H1 (cell line): ENCODE data around the gene LAMB3. TPM values are rescaled to one million over a fixed set of nuclear protein-coding genes. Genes with fewer than 3 reads are reported as not detected.

ENCODE experiments used
- CTCF ChIA-PET: fragments of 300-600 bp; sonication (Branson Sonifier 250); formaldehyde crosslinking; loops from one replicate; lab custom pipeline; 2021; ENCODE audit not compliant: partially characterized antibody; lab: Charles Lee
- POLR2A ChIA-PET: fragments of 300-600 bp; sonication (Branson Sonifier 250); formaldehyde crosslinking; loops from one replicate; lab custom pipeline; 2021; ENCODE audit warnings: inconsistent platforms; ENCODE audit not compliant: partially characterized antibody; lab: Charles Lee
- DNase-seq, 2 experiments: peaks; one replicate each; pipeline versions ENCODE4 v3.0.0 to v3.0.0-alpha.2; 2010 to 2022; ENCODE audit warnings: low spot score in 2 of 2, low read depth in 1 of 2, mixed read lengths in 1 of 2
- FAIRE-seq: peaks from 2 replicates; lab custom pipeline; 2011; peaks lifted over from hg19 to GRCh38; lab: Jason Lieb, UNC
- H2AFZ ChIP-seq: 2 replicates; pipeline ENCODE4 v1.8.1; 2012; ENCODE audit warnings: low read length, inconsistent platforms
- H2AK5ac ChIP-seq: 2 replicates; pipeline ENCODE4 v1.6.1; 2013; ENCODE audit warnings: low read depth, low read length
- H2BK120ac ChIP-seq: replicated peaks from 2 replicates; pipeline ENCODE3; 2013; ENCODE audit warnings: low read depth, low read length, inconsistent platforms
- H2BK12ac ChIP-seq: 2 replicates; pipeline ENCODE4 v1.6.1; 2013; ENCODE audit warnings: low read depth, low read length
- H2BK15ac ChIP-seq: 2 replicates; pipeline ENCODE4 v1.6.1; 2013; ENCODE audit warnings: low read length
- H2BK20ac ChIP-seq: 2 replicates; pipeline ENCODE4 v1.6.1; 2013; ENCODE audit warnings: low read length
- H2BK5ac ChIP-seq: 2 replicates; pipeline ENCODE4 v1.6.1; 2013; ENCODE audit warnings: low read depth, low read length
- H3K14ac ChIP-seq: 2 replicates; pipeline ENCODE4 v1.6.1; 2013; ENCODE audit warnings: inconsistent platforms; ENCODE audit not compliant: insufficient read length
- H3K18ac ChIP-seq: 2 replicates; pipeline ENCODE4 v1.6.1; 2013; ENCODE audit warnings: low read length; ENCODE audit errors: extremely low read depth
- H3K23ac ChIP-seq: 2 replicates; pipeline ENCODE4 v1.6.1; 2013; ENCODE audit warnings: inconsistent platforms; ENCODE audit not compliant: insufficient read length
- H3K23me2 ChIP-seq: 2 replicates; pipeline ENCODE4 v1.6.1; 2013; ENCODE audit warnings: low read depth, low read length
- H3K27ac ChIP-seq: 2 replicates; pipeline ENCODE4 v1.6.1; 2011; ENCODE audit warnings: low read depth, low read length, inconsistent platforms
- H3K27me3 ChIP-seq, 4 experiments: replicated peaks in 1 of 4; 1 replicate in 1 of 4; 2 replicates in 3 of 4; pipeline versions ENCODE4 v1.6.1 to v1.8.1; 2011 to 2013; ENCODE audit warnings: low read length in 3 of 4, mild to moderate bottlenecking in 3 of 4, inconsistent platforms in 2 of 4, mixed read lengths in 2 of 4, moderate library complexity in 1 of 4; ENCODE audit not compliant: control insufficient read depth in 3 of 4, insufficient read depth in 3 of 4; ENCODE audit errors: extremely low read depth in 1 of 4
- H3K36me3 ChIP-seq, 4 experiments: 2 replicates each; pipeline versions ENCODE4 v1.6.1 to v1.8.1; 2011 to 2013; ENCODE audit warnings: mild to moderate bottlenecking in 4 of 4, low read length in 3 of 4, moderate library complexity in 2 of 4, control low read depth in 1 of 4, inconsistent platforms in 1 of 4; ENCODE audit not compliant: insufficient read depth in 4 of 4, control insufficient read depth in 2 of 4
- H3K4ac ChIP-seq: replicated peaks from 2 replicates; pipeline ENCODE3; 2013; ENCODE audit warnings: low read length, low read depth, mixed read lengths, inconsistent platforms; ENCODE audit not compliant: insufficient read length
- H3K4me1 ChIP-seq, 4 experiments: replicated peaks in 1 of 4; 1 replicate in 1 of 4; 2 replicates in 3 of 4; pipeline versions ENCODE4 v1.6.1 to v1.8.1; 2011 to 2013; ENCODE audit warnings: low read length in 3 of 4, inconsistent platforms in 2 of 4, mixed read lengths in 1 of 4; ENCODE audit not compliant: insufficient read depth in 4 of 4, control insufficient read depth in 3 of 4
- H3K4me2 ChIP-seq, 2 experiments: 2 replicates each; pipeline versions ENCODE4 v1.6.1 to v1.8.1; 2011 to 2013; ENCODE audit warnings: low read depth in 2 of 2, low read length in 2 of 2, control low read depth in 1 of 2, inconsistent platforms in 1 of 2, mild to moderate bottlenecking in 1 of 2; ENCODE audit not compliant: insufficient read depth in 1 of 2
- H3K4me3 ChIP-seq, 4 experiments: fragments of 200-600, 300-600 bp in 1 of 4; sonication (generic), shearing (Covaris generic), sonication (Bioruptor Twin) in 1 of 4; 2 replicates each; pipeline versions ENCODE4 v1.5.1 to v1.8.1; 2011 to 2016; ENCODE audit warnings: low read length in 4 of 4, low read depth in 3 of 4, control low read depth in 2 of 4, inconsistent platforms in 2 of 4, mild to moderate bottlenecking in 2 of 4, mixed read lengths in 1 of 4, moderate library complexity in 1 of 4; ENCODE audit not compliant: insufficient read depth in 2 of 4; ENCODE audit errors: extremely low read depth in 1 of 4
- H3K56ac ChIP-seq: replicated peaks from 2 replicates; pipeline ENCODE3; 2013; ENCODE audit warnings: low read depth, mild to moderate bottlenecking, mixed read lengths, low read length, inconsistent platforms; ENCODE audit not compliant: insufficient read length
- H3K79me1 ChIP-seq: 2 replicates; pipeline ENCODE4 v1.6.1; 2013; ENCODE audit warnings: low read depth, low read length, control low read depth
- H3K79me2 ChIP-seq, 2 experiments: 2 replicates each; pipeline versions ENCODE4 v1.6.1 to v1.8.1; 2012 to 2013; ENCODE audit warnings: low read length in 2 of 2, mild to moderate bottlenecking in 2 of 2, inconsistent platforms in 1 of 2; ENCODE audit not compliant: insufficient read depth in 2 of 2, control insufficient read depth in 1 of 2
- H3K9ac ChIP-seq, 4 experiments: replicated peaks in 1 of 4; 1 replicate in 1 of 4; 2 replicates in 3 of 4; pipeline versions ENCODE4 v1.6.1 to v1.8.1; 2011 to 2013; ENCODE audit warnings: low read depth in 3 of 4, low read length in 3 of 4, control low read depth in 2 of 4, mild to moderate bottlenecking in 2 of 4, moderate library complexity in 2 of 4, inconsistent platforms in 1 of 4; ENCODE audit errors: extremely low read depth in 1 of 4
- H3K9me3 ChIP-seq, 2 experiments: 2 replicates each; pipeline versions ENCODE4 v1.6.1 to v1.8.1; 2012 to 2013; ENCODE audit warnings: mild to moderate bottlenecking in 2 of 2, moderate library complexity in 2 of 2, control low read depth in 1 of 2, inconsistent platforms in 1 of 2, low read depth in 1 of 2, low read length in 1 of 2, mixed read lengths in 1 of 2; ENCODE audit not compliant: insufficient read depth in 2 of 2
- H4K20me1 ChIP-seq, 2 experiments: replicated peaks in 1 of 2; 2 replicates each; pipeline versions ENCODE3 to v1.8.1; 2011 to 2013; ENCODE audit warnings: inconsistent platforms in 2 of 2, low read length in 2 of 2, mild to moderate bottlenecking in 1 of 2; ENCODE audit not compliant: insufficient read depth in 2 of 2, control insufficient read depth in 1 of 2
- H4K5ac ChIP-seq: 2 replicates; pipeline ENCODE4 v1.6.1; 2013; ENCODE audit warnings: low read length, low read depth, mixed read lengths, inconsistent platforms; ENCODE audit not compliant: insufficient read length
- H4K8ac ChIP-seq: 2 replicates; pipeline ENCODE4 v1.8.0; 2013; ENCODE audit warnings: mild to moderate bottlenecking, moderate library complexity, low read length, inconsistent platforms; ENCODE audit not compliant: insufficient read depth; ENCODE audit errors: extremely low read depth
- H4K91ac ChIP-seq: replicated peaks from 2 replicates; pipeline ENCODE3; 2013; ENCODE audit warnings: low read length, mixed read lengths, inconsistent platforms; ENCODE audit not compliant: insufficient read length
- BCL11A ChIP-seq, 2 experiments: IDR thresholded peaks; one replicate each; pipeline ENCODE4 v1.6.1; 2011; ENCODE audit warnings: low read depth in 2 of 2, low read length in 2 of 2, mild to moderate bottlenecking in 2 of 2
- CHD1 ChIP-seq: IDR thresholded peaks from 2 replicates; pipeline ENCODE4 v1.6.1; 2012; ENCODE audit warnings: low read depth, low read length, improper control_type of control experiment
- CREB1 ChIP-seq: IDR thresholded peaks from 2 replicates; pipeline ENCODE4 v1.6.1; 2012; ENCODE audit warnings: inconsistent platforms
- E2F6 ChIP-seq: IDR thresholded peaks from 2 replicates; pipeline ENCODE4 v1.6.1; 2012; ENCODE audit warnings: inconsistent platforms
- EP300 ChIP-seq, 2 experiments: IDR thresholded peaks; 1 replicate in 1 of 2; 2 replicates in 1 of 2; pipeline ENCODE4 v1.6.1; 2011 to 2012; ENCODE audit warnings: low read depth in 2 of 2, low read length in 2 of 2, mild to moderate bottlenecking in 2 of 2, borderline replicate concordance in 1 of 2, inconsistent platforms in 1 of 2, moderate library complexity in 1 of 2
- JUND ChIP-seq: IDR thresholded peaks from 2 replicates; pipeline ENCODE4 v1.6.1; 2011; ENCODE audit warnings: mild to moderate bottlenecking, improper control_type of control experiment, low read length
- KDM5A ChIP-seq: fragments of 200-600 bp; IDR thresholded peaks from 2 replicates; pipeline ENCODE4 v1.7.1; 2012; ENCODE audit warnings: mild to moderate bottlenecking, low read length, inconsistent platforms, mixed read lengths
- RBBP5 ChIP-seq: IDR thresholded peaks from 2 replicates; pipeline ENCODE4 v1.7.1; 2012; ENCODE audit warnings: low read depth, mild to moderate bottlenecking, inconsistent platforms, low read length, moderate library complexity, borderline replicate concordance
- SIN3A ChIP-seq, 2 experiments: IDR thresholded peaks in 1 of 2; conservative IDR thresholded peaks in 1 of 2; 2 replicates each; pipeline ENCODE4 v1.6.1; 2011 to 2012; ENCODE audit warnings: low read length in 2 of 2, improper control_type of control experiment in 1 of 2, low read depth in 1 of 2, mild to moderate bottlenecking in 1 of 2
- SIRT6 ChIP-seq: IDR thresholded peaks from one replicate; pipeline ENCODE4 v1.7.1; 2012; ENCODE audit warnings: low read length, inconsistent platforms
- SP1 ChIP-seq: IDR thresholded peaks from 2 replicates; pipeline ENCODE4 v1.6.1; 2011; ENCODE audit warnings: low read depth, low read length
- USF2 ChIP-seq: IDR thresholded peaks from 2 replicates; pipeline ENCODE4 v1.6.1; 2011; ENCODE audit warnings: low read length, improper control_type of control experiment
- WGBS, 2 experiments: shearing (Covaris generic) in 1 of 2; methylation state at CpG; one replicate each; pipeline versions ENCODE4 v1.1.6 to v1.1.7; 2013 to 2015; ENCODE audit warnings: low lambda C conversion rate in 2 of 2, mixed read lengths in 2 of 2, inconsistent platforms in 1 of 2, low coverage in 1 of 2, missing lambda C conversion rate in 1 of 2; ENCODE audit not compliant: insufficient replicate concordance in 2 of 2, insufficient coverage in 1 of 2, insufficient read length in 1 of 2; ENCODE audit errors: extremely low coverage in 1 of 2, missing lambda C conversion rate in 1 of 2; 5-methylcytosine and 5-hydroxymethylcytosine counted together
- polyA plus RNA-seq, 7 experiments: library from polyadenylated mRNA; depleted of rRNA in 3 of 7; stranded (reverse) in 5 of 7; unstranded in 2 of 7; fragments of >200 nt in 5 of 7; fragments of 200-250 nt in 2 of 7; gene quantifications; 1 replicate in 5 of 7; 2 replicates in 1 of 7; 4 replicates in 1 of 7; pipeline versions ENCODE4 v1.2.1 to v1.2.3, GENCODE V29; 2011 to 2013; ENCODE audit warnings: missing spikeins in 2 of 7, mixed read lengths in 2 of 7
- total RNA-seq: library from RNA; stranded (reverse); fragmentation: NEBNext Ultra II Directional; extraction: Animal tissue kit (Norgen Biotek cat#: 25700); gene quantifications from 2 replicates; pipeline ENCODE4 v1.2.1, GENCODE V29; 2021

Gene LAMB3
- total and polyA plus RNA-seq, 2 of the 8 experiments (the other 6 are each of a cell fraction or from before 2014, with no cell fraction given), result 0.45 to 0.50 TPM

GRCh38 chr1:209678981-209679539 lies 26.8 kb upstream of the LAMB3 start:
- DNase-seq (no peak), FAIRE-seq (no peak)
- no peaks in the 10 kb centered on the region for H3K9me3 ChIP-seq
- H4K5ac ChIP-seq, result no peak overlapping the region
- no peak overlapping the region for H2BK20ac ChIP-seq
- POLR2A ChIA-PET, result no interaction called here
- H2AFZ ChIP-seq, result no peak overlapping the region
- H3K27ac ChIP-seq, result no peak overlapping the region
- H4K8ac ChIP-seq, result no peak overlapping the region
- H2BK5ac ChIP-seq, result no peak overlapping the region
- H3K23ac ChIP-seq, result no peak overlapping the region
- H3K4ac ChIP-seq, result no peak overlapping the region
- H3K18ac ChIP-seq, result no peak overlapping the region
- no peak overlapping the region for H3K4me3 ChIP-seq
- 89% methylated on average over 4 of the region's 4 CpGs; no CpG with 5 or more reads in 1 of the 2 experiments for WGBS, 2 experiments
- H3K56ac ChIP-seq, result no peak overlapping the region
- no peak overlapping the region for H3K14ac ChIP-seq
- H3K36me3 ChIP-seq, result no peaks in the 10 kb centered on the region
- peaks cover 19 to 40% (median 36%) of the 10 kb centered on the region in 4 experiments for H3K27me3 ChIP-seq
- H3K23me2 ChIP-seq, result peaks cover 10% of the 10 kb centered on the region
- no peak overlapping the region for H2AK5ac ChIP-seq
- H4K91ac ChIP-seq, result no peak overlapping the region
- H3K4me1 ChIP-seq, result peaks cover 0 to 4% (median 3%) of the 10 kb centered on the region in 4 experiments; a peak in 6 of 7 replicates
- CTCF ChIA-PET, result interaction anchor here (1.3 to 2.0 kb wide), 2 partner anchors 29 to 102 kb away, joined by 3 to 4 read pairs; no protein-coding TSS in a partner anchor
- H4K20me1 ChIP-seq, result no peaks in the 10 kb centered on the region
- no peaks in the 10 kb centered on the region for H3K79me1 ChIP-seq
- H2BK120ac ChIP-seq, result no peak overlapping the region
- H2BK12ac ChIP-seq, result no peak overlapping the region
- H3K9ac ChIP-seq, result no peak overlapping the region
- no peak overlapping the region for H2BK15ac ChIP-seq
- no peak overlapping the region for H3K4me2 ChIP-seq
- no peaks in the 10 kb centered on the region for H3K79me2 ChIP-seq
- TF ChIP-seq SIRT6, result no peak
- TF ChIP-seq JUND, result no peak
- TF ChIP-seq SIN3A (conservative IDR thresholded peaks at IDR 0.05 in 1 of 2, IDR thresholded peaks at IDR 0.05 in 1 of 2; ENCODE audit: low read depth in 1 of 2, low read length in 2 of 2), result no peak
- TF ChIP-seq USF2, result no peak
- TF ChIP-seq RBBP5, result no peak
- no peak for TF ChIP-seq BCL11A (IDR thresholded peaks at IDR 0.05; ENCODE audit: low read depth in 2 of 2, low read length in 2 of 2)
- no peak for TF ChIP-seq SP1
- TF ChIP-seq E2F6, result no peak
- TF ChIP-seq CHD1, result no peak
- TF ChIP-seq KDM5A, result no peak
- no peak for TF ChIP-seq CREB1
- no peak for TF ChIP-seq EP300 (IDR thresholded peaks at IDR 0.05; ENCODE audit: borderline replicate concordance in 1 of 2, low read depth in 2 of 2, low read length in 2 of 2)
